ENCODE measurements around the gene CYP27B1. TPM values are rescaled to one million over a fixed set of nuclear protein-coding genes. Genes with fewer than 3 reads are reported as not detected.

The CYP27B1 gene
- total RNA-seq, 1 donor from 2014 or later = not detected

- Histone ChIP-seq H3K27me3 (ENCODE audit: low read depth) (peaks cover 88% of the 10 kb centered on the region), H3K27ac (replicated peaks) (no peak overlapping the region), H3K4me3 (no peak overlapping the region), H3K9me3 (replicated peaks) (no peaks in the 10 kb centered on the region), H3K4me1 (peaks cover 29% of the 10 kb centered on the region), H3K36me3 (no peaks in the 10 kb centered on the region)
- no peak for TF ChIP-seq CTCF (IDR thresholded peaks at IDR 0.05; ENCODE audit: borderline replicate concordance)
- intact Hi-C loops (cut with micrococcal nuclease) = no loop called here
- DNase-seq = no peak
Observed at GRCh38 chr12:57732270-57732669, 34.6 kb downstream of the CYP27B1 start.

GRCh38 chr12:57731411-57732080 is 35.3 kb downstream of the CYP27B1 start:
- no peak overlapping the region for H3K4me3 ChIP-seq
- no peak for DNase-seq
- no peak for TF ChIP-seq CTCF (IDR thresholded peaks at IDR 0.05; ENCODE audit: borderline replicate concordance)
- H3K4me1 ChIP-seq = peaks cover 29% of the 10 kb centered on the region
- intact Hi-C loops (cut with micrococcal nuclease) = no loop called here
- H3K27me3 ChIP-seq (ENCODE audit: low read depth) = peaks cover 81% of the 10 kb centered on the region
- no peak overlapping the region for H3K27ac ChIP-seq (replicated peaks)
- H3K36me3 ChIP-seq = no peaks in the 10 kb centered on the region
- no peaks in the 10 kb centered on the region for H3K9me3 ChIP-seq (replicated peaks)

- H3K9me3 ChIP-seq (replicated peaks) = no peaks in the 10 kb centered on the region
- no peak for TF ChIP-seq CTCF (IDR thresholded peaks at IDR 0.05; ENCODE audit: borderline replicate concordance)
- H3K27ac ChIP-seq (replicated peaks) = no peak overlapping the region
- H3K36me3 ChIP-seq = no peaks in the 10 kb centered on the region
- H3K4me1 ChIP-seq = peaks cover 28% of the 10 kb centered on the region
- peaks cover 80% of the 10 kb centered on the region for H3K27me3 ChIP-seq (ENCODE audit: low read depth)
- no peak for DNase-seq
- intact Hi-C loops (cut with micrococcal nuclease) = no loop called here
- H3K4me3 ChIP-seq = no peak overlapping the region
Observed at GRCh38 chr12:57730336-57731067, 36.4 kb downstream of the CYP27B1 start.

- no peak for TF ChIP-seq CTCF (IDR thresholded peaks at IDR 0.05; ENCODE audit: borderline replicate concordance)
- no peaks in the 10 kb centered on the region for H3K36me3 ChIP-seq
- H3K27ac ChIP-seq (replicated peaks) = peak overlapping the region; percentile 12
- no peak overlapping the region for H3K4me3 ChIP-seq
- DNase-seq = no peak
- H3K27me3 ChIP-seq (ENCODE audit: low read depth) = peaks cover 79% of the 10 kb centered on the region
- H3K4me1 ChIP-seq = peaks cover 23% of the 10 kb centered on the region
- no peaks in the 10 kb centered on the region for H3K9me3 ChIP-seq (replicated peaks)
- intact Hi-C loops (cut with micrococcal nuclease) = no loop called here
Observed at GRCh38 chr12:57729321-57729844, 37.5 kb downstream of the CYP27B1 start.

- Histone ChIP-seq H3K4me1 (peaks cover 23% of the 10 kb centered on the region), H3K27me3 (ENCODE audit: low read depth) (peaks cover 69% of the 10 kb centered on the region), H3K27ac (replicated peaks) (peak overlapping the region; percentile 85), H3K9me3 (replicated peaks) (no peaks in the 10 kb centered on the region), H3K4me3 (peak overlapping the region; percentile 78), H3K36me3 (no peaks in the 10 kb centered on the region)
- DNase-seq = no peak
- intact Hi-C loops (cut with micrococcal nuclease) = no loop called here
- TF ChIP-seq CTCF (IDR thresholded peaks at IDR 0.05; ENCODE audit: borderline replicate concordance) = no peak
Observed at GRCh38 chr12:57727758-57728395, 39.0 kb downstream of the CYP27B1 start.
